Measurements from ENCODE around the gene TMEM106C.
A peak's percentile ranks its signal among the peaks of the same experiment; 100 is the strongest.

Gene TMEM106C

GRCh38 chr12:47977772-47978597 lies 14.6 kb downstream of the TMEM106C start:
- TF ChIP-seq ZNF8 (CRISPR knock-in tag; IDR thresholded peaks at IDR 0.05) (no peak), BACH2 (CRISPR knock-in tag; IDR thresholded peaks at IDR 0.05; ENCODE audit: borderline replicate concordance) (no peak), ZFP3 (CRISPR knock-in tag; IDR thresholded peaks at IDR 0.05) (no peak), OSR1 (CRISPR knock-in tag; IDR thresholded peaks at IDR 0.05) (no peak), CSRNP3 (CRISPR knock-in tag; IDR thresholded peaks at IDR 0.05) (no peak), ISL1 (CRISPR knock-in tag; IDR thresholded peaks at IDR 0.05) (no peak), CSDC2 (CRISPR knock-in tag; IDR thresholded peaks at IDR 0.05) (no peak), TSHZ2 (CRISPR knock-in tag; IDR thresholded peaks at IDR 0.05) (no peak), ZC3H10 (CRISPR knock-in tag; IDR thresholded peaks at IDR 0.05) (no peak), CREB5 (CRISPR knock-in tag; IDR thresholded peaks at IDR 0.05; ENCODE audit: low read depth) (no peak)
- no peak for ATAC-seq

- TF ChIP-seq ARNTL (CRISPR knock-in tag; IDR thresholded peaks at IDR 0.05; ENCODE audit: borderline replicate concordance, low read depth), result no peak
- no peak for ATAC-seq
These were observed 15.1 kb downstream of the TMEM106C start for GRCh38 chr12:47978598-47978873.

- ATAC-seq, result peak; percentile 13; the same call in 2 of the 3 replicates
- TF ChIP-seq ZNF70 (CRISPR knock-in tag; IDR thresholded peaks at IDR 0.05) (no peak), ZNF8 (CRISPR knock-in tag; IDR thresholded peaks at IDR 0.05) (no peak), PPARA (CRISPR knock-in tag; IDR thresholded peaks at IDR 0.05; ENCODE audit: borderline replicate concordance) (no peak), TSHZ2 (CRISPR knock-in tag; IDR thresholded peaks at IDR 0.05) (no peak), ESRRG (CRISPR knock-in tag; IDR thresholded peaks at IDR 0.05) (no peak), GLIS3 (CRISPR knock-in tag; IDR thresholded peaks at IDR 0.05) (no peak), CREB5 (CRISPR knock-in tag; IDR thresholded peaks at IDR 0.05; ENCODE audit: low read depth) (no peak), ZFP3 (CRISPR knock-in tag; IDR thresholded peaks at IDR 0.05) (no peak), CSRNP3 (CRISPR knock-in tag; IDR thresholded peaks at IDR 0.05) (no peak), RARB (CRISPR knock-in tag; IDR thresholded peaks at IDR 0.05) (no peak), PATZ1 (CRISPR knock-in tag; IDR thresholded peaks at IDR 0.05; ENCODE audit: borderline replicate concordance) (no peak), BACH2 (CRISPR knock-in tag; IDR thresholded peaks at IDR 0.05; ENCODE audit: borderline replicate concordance) (no peak), ISL1 (CRISPR knock-in tag; IDR thresholded peaks at IDR 0.05) (no peak), ZFP30 (CRISPR knock-in tag; IDR thresholded peaks at IDR 0.05) (no peak), POU6F1 (CRISPR knock-in tag; IDR thresholded peaks at IDR 0.05; ENCODE audit: borderline replicate concordance, low read depth) (no peak)
These were observed 15.8 kb downstream of the TMEM106C start for GRCh38 chr12:47979166-47979565.
